GM21423 (cell line): ENCODE measurements around the gene PLXNA4.
"Not testable (repeated sequence)": the region's sequence is repeated elsewhere in the genome, so short reads cannot be mapped to it uniquely, and the experiment has no call there.

Experiments used
- ATAC-seq: cut with Tn5 transposase; IDR thresholded peaks from one replicate; pipeline ENCODE4 v1.9.1; 2021; ENCODE audit warnings: mild to moderate bottlenecking, moderate library complexity; ENCODE audit not compliant: unreplicated experiment

Gene PLXNA4

DNA sequence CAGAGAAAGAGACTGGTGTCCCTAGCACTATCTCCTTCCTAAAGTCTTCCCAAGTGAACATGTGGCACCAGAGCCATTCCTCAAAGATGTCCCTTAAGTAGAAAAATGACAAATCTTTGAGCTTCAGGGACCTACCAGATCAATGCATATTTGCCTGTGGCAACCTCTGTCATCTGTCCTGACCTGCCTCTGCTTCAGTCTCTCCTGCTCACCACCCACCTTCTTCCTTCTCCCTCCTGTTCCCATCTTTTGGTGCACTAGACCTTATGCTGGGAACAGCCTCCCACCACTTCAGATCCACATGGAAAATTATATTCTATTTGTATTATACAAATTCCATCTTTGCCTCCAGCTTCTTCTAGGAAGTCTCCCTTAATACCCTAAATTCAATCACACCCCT lies 386.4 kb downstream of the PLXNA4 start:
- no peak for ATAC-seq

DNA sequence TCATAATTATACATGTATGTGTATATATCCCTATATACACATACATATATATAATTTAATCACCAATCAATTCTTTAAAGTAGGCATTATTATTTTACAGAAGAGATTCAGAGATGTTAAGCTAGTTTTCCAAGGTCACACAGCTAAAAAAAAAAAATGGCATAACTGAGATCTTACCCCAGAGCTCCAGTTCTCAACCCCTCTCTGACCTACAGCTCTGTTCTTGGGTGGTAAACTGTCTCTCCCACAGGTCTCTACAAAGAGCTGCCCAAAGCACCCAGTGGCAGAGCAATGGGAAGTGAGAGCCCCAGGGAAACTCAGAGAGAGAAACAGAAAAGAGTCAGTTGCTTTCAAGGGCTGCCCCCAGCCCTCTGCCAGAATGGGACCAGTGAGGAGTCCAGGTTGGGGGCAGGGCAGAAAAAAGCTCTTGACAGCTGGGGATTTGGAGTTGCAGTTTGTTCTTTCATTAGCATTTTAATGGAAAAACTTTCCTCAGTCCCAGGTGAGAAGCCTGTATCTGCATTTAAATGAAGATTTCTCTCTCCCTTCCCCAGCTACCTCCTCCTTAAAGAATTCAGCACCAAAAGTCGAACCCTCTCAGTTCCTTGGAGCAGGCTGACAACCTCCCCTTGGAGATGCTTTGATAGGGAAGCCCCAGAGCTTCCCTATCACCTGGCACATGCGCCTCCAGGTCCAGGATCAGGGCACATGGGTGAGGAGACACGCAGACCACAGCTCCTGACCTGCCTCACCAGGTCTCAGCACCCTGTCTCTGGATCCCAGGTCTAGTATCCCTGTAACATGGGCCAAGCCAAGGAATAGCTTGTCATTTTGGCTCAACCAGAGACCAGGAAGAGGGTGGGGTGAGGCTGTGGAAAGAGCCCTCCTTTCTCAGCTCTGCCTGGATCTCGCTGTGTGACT lies 388.1 kb downstream of the PLXNA4 start:
- no peak for ATAC-seq

DNA sequence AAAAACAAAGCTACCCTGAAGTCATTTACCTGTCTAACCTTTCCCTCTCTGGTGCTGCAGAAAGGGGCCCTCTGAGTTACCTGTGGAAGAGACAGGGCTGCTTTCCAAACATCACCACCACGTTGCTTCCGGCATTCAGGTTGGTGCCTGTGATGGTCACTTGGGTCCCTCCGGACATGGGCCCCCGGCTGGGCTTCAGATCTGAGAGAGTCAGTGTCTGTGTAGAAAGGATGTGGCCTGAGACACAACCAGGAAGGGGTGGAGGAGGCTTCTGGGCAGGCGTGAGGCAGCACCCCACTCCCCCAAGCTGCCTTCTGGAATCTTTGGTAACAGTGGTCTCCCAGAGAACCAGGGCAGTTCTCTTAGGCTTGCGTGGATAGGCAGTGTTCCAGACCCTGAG lies 388.9 kb downstream of the PLXNA4 start:
- no peak for ATAC-seq

DNA sequence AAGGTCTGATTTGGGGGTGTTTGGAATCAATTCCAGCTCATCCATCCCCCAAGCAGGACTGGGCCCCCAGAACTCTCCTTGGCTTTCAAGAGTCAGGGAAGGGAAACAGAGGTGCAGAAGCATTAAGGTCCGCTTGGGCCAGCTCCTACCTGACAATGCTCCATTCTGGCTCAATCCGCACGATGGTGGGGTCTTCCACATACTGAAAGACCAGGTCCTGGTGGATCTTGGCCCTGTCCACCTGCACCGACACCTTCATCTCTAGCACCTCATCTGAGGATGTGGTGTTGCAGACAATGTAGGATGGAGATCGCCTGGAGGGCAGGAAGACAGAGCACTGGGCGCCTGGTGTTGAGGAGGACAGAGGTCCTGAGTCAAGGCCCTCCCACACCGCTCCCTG lies 391.1 kb downstream of the PLXNA4 start:
- ATAC-seq: no peak

DNA sequence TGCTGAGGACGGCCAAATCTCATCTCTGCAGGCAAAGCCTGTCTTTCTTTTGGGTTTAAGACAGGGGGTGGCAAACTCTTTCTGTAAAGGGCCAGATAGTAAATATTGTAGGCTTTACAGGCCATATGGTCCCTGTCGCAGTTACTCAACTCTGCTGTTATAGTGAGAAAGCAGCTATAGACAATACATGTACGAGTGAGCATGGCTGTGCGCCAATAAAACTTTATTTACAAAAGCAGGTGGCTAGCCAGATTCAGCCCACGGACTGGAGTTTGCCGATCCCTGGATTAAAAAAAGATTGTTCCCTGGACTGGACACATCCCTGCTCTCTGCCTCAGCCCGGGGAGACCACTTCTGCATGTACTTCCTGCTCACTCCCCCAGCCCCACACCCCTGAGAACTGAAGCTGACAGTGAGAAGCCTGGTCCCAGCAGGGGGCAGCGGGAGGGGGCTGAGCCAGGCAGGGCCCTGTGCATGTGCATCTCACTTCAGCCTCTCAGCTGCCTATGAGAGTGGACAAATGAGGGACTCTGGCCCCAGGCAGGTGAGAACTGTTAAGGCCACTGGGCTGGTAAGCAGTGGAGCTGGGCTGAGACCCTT lies 392.4 kb downstream of the PLXNA4 start:
- ATAC-seq: no peak

DNA sequence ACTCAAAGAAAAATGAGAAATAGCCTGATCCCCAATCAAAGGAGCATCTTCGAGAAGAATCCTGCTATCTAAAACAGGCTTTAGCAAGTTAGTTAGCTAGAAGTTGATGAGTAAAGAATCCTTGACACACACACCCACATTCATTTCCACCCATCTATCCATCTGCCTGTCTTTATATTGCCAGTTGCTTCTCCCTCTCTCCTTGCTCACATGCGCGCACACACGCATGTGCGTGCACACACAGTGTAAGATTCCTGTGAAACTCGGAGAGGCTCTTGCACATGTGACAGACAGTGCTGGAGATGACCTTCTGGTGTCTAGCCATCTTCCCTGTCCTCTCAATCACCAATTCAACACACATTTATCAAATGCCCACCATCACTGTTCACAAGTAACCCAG lies 393.3 kb downstream of the PLXNA4 start:
- ATAC-seq: no peak

DNA sequence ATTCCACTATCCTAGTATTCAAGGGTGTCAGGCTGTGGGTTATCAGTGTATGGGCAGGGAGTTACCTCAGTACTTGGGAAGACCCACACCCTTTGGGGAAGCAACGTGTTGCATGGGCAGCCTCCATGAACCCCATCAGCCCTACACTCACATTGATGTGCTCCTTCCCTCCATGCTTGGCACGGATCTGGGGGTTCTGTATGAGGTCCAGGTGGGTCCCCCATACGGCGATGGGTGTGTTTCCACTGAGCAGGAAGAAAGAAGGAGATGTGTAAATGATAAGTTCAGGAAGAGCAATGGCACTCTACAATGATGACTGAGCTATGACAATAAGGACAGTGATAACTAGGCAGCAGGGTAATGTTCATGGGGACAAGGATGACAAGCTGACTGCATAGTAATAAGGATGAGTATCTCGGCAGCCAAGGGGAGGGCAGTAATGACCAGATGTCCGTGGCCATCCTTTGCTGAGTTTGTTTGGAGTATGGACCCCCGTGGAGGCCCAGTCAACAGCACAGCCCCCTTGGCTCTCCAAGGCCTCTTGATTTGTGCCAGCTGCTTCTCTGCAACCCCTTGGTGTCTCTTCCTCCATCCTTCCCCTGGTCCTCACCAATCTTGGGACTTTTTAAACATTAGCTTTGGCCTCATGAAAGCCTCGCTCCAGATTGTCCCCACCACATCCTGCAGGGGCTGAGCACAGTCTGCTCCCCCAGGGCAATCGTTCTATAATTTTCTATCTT lies 394.2 kb downstream of the PLXNA4 start:
- ATAC-seq: no peak

DNA sequence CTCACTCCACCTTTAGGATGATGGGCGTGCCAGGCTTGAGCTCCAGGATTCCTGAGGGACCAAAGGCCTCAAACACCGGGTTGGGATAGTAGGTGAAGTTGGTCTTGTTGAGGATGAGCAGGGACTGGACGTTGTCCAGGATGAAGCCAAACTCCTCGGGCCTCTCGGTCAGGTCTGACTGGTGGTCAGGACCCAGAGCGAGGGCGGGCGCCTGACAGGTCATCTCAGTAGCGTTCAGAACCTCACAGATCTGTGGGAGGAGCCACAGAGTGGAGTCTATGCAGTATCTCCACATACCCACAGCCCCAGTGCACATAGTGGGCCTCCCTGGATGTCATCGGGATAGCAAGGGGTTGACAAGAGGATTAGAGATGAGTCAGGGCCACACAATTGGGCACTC lies 394.9 kb downstream of the PLXNA4 start:
- no peak for ATAC-seq

DNA sequence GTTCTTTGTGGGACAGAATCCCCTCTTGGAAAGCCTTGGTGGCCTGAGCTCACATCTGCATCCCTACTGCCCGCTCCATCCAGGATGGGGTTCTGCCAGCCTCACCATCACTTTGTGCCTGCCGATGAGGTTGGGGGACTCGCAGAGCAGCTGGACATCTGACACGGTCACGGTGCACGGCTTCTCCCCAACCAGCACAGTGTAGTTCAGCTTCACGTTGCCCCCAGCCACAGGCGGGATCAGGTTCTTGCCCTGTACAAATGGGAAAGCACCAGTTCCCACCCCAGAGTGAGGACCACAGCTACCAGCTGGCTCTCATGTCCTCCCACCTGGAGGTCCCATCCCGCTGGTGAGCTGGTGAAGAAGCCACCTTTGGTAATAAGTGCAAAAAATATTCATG lies 395.8 kb downstream of the PLXNA4 start:
- no peak for ATAC-seq

DNA sequence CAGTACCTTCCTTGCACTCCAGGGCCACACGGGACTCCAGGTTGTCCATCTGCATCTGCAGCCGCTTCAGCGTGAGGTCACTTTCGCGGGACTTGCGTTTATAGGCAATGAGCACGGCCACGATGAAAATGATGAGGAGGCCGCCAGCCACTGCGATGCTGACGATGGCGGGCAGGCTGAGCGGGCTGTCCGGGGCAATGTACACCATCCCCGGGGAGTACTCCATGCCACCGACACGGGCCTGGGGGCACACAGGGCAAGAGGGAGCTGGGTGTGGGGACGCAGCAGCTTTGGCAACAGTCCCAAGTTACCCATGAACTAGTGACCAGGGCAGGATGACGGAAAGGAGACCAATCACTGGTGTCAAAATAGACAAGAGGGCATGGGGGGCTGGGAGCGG lies 396.6 kb downstream of the PLXNA4 start:
- no peak for ATAC-seq

DNA sequence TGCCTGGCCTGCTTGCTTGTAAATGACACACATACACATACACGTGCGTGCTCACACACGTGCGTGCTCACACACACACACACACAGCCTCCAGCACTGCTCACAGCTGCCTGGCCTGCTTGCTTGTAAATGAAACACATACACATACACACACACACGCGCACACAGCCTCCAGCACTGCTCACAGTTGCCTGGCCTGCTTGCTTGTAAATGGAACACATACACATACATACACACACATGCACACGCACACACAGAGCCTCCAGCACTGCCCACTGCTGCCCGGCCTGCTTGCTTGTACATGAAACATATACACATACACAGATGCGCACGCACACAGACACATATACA lies 397.2 kb downstream of the PLXNA4 start:
- ATAC-seq: no peak

DNA sequence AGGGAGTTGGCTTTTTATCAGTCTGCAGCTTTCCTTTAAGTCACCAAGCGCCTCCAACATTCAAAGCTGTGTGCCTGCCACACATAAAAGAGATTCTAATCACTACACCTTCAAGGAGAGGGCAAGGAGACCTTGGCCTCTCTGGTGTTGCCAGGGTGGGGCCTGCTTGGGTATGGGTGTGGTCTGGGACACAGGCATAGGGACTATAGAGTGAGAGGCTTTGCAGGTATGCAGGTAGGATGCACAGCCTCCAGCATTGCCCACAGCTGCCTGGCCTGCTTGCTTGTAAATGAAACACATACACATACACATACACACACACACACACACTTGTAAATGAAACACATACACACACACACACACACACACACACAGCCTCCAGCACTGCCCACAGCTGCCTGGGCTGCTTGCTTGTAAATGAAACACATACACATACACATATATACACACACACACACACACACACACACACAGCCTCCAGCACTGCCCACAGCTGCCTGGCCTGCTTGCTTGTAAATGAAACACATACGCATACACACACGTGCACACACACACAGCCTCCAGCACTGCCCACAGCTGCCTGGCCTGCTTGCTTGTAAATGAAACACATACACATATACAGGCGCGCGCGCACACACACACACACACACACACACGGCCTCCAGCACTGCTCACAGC lies 397.7 kb downstream of the PLXNA4 start:
- ATAC-seq: not testable (repeated sequence)

DNA sequence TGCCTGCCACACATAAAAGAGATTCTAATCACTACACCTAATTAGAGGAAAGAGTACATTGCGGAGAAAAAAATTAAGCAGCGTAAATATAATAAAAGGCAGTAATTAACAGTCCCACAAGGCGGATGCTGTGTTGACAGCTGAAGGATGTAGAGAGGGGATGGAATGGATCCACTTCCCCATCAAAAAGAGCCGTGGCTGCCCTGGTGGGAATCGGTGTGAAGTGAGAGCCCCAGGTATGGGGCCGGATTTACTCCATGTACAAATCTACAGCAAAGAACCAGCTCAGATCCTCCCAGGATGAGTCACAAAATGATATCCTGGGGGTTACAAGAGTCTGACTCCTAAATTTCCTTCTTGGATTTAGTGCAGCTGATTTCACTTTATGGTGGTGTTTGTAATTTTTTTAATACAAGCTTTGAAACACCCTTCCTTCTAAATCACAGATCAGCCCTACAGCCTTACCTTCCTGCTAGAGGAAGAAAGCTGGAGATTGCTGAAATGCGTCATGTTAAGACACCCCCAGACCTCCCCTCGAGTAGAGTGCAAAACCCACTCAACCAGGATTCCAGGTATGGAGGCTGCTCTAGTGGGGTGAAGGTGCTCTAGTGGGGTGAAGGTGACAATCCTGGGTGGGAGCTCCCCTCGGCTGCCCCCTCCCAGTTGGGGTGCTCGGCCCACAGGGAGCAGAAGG lies 398.4 kb downstream of the PLXNA4 start:
- ATAC-seq: no peak

DNA sequence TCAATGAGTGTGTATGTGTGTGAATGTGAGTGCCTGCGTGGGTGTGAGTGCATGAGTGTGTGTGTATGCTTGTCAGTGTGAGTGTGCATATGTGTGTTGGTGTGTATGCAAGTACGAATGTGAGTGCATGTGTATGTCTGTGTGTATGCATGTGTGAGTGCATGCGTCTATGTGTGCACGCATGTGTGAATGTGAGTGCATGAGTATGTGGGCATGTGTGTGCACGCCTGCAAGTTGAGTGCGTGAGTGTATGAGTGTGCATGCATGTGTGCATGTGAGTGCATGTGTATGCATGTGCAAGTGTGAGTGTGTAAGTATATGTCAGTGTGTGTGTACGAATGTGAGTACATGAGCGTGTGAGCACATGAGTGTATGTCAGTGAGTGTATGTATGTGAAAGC lies 399.6 kb downstream of the PLXNA4 start:
- no peak for ATAC-seq

DNA sequence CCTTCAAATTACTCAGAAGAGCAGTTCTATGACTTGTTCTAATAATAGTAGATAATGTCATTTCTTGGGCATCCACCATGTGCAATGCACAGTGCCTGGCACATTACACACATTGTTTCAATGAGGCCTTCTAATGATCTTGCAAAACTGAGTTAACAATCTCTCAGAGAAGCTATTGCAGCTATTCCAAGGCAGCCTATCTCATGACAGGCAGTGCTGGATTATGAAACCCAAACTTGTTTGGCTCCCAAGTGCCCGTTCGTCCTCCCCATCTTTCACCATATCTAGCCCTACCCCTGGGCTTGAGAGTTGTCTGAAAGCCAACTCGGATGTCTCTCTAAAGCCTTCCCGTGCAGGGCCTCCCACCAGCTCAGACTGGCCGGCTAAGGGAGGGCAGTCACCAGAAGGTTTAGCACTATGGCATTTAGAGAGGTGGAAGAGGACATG lies 405.1 kb downstream of the PLXNA4 start:
- no peak for ATAC-seq

DNA sequence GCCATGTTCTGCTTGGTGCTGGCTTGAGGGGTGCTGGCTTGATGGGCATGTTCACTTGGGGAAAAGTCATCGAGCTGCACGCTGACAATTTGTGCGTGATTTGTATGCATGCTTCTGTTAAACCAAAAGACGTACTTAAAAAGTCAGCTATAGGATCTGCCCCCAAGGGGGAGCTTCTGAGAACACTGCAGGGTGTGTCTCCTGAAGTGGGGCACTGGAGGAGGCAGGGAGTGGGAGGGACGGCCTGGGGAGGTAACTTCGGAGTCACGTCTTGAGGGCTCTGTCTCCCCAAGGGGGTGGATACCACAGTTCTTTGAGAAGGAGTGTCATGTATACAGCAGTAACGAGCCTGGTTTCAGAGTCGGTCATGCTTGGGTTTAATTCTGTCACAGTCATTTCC lies 406.5 kb downstream of the PLXNA4 start:
- no peak for ATAC-seq

DNA sequence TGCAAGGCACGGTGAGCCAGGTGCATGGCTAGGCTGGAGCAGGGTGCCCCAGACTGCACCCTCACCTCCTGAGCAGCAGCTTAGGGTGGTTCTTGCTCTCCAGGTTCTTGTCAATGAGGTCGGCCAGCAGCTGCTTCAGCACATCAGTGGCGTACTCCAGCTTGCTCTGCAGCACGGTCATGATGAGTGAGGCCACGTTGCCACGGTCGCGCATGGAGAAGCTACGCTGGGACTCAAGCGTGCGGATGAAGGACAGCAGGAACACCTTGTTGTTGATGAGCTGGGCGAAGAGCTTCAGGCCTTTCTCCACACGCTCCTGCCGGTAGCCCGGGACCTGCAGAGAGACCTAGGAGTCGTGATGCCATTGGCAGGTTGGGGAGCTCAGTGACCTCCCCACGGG lies 408.0 kb downstream of the PLXNA4 start:
- ATAC-seq: no peak

DNA sequence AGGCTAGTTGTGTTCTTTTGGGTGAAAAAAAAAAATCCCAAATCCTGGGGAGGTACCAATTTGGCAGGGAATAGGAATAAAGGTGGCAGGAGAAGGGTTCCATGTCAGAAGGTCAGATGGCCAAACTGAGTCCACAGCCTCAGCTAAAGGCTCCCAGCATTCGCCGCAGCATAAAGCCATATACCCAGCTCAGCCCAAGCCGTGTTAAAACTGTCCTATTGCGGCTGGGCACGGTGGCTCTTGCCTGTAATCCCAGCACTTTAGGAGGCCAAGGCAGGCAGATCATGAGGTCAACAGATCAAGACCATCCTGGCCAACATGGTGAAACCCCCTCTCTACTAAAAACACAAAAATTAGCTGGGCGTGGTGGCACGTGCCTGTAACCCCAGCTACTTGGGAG lies 410.6 kb downstream of the PLXNA4 start:
- ATAC-seq: not testable (repeated sequence)

DNA sequence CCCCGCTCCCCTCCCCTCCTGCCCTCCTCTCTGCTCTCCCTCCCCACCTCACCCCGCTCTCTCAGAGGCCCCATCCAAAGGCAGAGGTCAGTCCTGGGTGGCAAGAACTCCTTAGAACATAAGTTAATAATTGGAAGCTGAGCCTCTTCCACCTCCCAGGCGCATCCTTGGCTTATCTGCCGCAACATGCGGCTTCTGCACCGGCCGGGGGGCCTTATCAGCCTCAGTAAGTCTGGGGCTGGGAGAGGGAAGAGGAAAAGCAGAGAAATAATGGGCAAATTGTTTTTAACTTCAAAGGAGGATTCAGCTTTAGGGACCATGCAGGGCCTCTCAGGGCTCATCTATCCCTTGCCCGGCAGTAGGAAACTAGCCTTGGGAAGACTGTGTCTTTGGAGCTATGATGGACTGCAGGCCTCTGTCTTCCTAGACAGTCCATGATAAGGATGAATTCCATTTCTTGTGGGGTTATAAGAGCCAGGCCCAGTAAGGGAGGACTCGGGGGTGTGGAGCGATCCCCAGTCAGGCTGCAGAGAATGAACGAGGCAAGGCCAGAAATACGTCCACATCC lies 411.6 kb downstream of the PLXNA4 start:
- ATAC-seq: no peak

DNA sequence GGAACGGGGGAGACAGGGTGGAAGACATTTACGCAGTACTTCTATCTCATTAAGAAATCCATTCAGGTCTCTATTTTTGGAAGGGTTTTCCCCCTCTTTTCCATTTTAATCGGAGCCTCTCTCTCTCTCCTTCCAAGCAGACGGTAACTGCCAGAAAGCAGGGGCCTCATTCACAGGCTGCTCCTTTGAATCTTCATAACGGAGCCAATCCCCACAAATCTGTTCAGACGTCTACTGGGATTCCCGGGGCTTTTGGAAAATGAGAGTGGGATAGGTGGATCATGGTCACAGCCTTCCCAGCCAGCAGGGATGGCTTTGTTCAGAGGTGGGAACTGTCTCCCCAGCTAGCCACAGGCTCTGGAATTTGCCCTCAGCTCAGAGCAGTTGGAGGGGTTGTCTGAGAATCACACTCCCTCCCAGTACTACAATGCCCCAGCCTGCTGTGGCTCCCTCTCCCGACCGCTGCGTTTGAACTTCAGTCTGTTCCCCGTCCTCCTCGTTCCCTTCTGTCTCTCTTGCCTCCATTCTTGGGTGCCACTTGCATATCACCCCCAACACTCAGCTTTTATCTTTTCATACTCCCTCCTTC lies 413.6 kb downstream of the PLXNA4 start:
- no peak for ATAC-seq
